NCI-H2107 treated with DMSO at 0.1 percent for 48 hours (cell line): ENCODE measurements around the gene TPI1.

Experiments
- DNase-seq: peaks from one replicate; lab custom pipeline; 2025; ENCODE audit not compliant: unreplicated experiment; lab: John Stamatoyannopoulos, UW

Gene TPI1

DNA sequence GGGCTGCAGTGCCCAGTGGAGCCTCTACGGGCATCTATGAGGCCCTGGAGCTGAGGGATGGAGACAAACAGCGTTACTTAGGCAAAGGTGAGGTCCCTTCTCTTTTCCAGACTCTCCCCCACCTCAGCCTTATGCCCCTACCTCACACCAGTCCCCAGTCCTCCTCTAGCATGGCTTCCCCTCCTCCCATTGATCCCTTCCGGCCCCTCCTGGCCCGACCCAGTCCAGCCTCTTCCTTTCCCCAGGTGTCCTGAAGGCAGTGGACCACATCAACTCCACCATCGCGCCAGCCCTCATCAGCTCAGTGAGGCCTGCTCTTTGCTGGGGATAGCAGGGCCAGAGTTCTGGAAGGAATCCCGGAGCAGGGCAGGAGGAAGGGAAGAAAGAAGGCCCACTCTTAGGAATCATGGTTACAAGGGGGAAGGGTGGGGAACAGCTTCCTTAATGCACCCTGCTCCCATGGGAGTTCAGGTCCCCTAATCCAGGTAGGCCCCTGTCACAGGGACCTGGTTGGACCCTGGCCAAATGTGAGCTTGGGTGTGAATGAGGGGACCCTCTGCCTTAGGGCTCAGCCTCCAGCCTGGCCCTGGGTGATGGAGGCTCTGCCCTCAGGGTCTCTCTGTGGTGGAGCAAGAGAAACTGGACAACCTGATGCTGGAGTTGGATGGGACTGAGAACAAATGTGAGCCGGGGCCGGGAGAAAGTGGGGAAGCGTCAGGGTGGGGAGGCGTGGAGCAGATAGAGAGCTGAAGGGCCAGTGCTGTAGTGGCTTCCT is 49.3 kb downstream of the TPI1 start:
- DNase-seq, result no peak

DNA sequence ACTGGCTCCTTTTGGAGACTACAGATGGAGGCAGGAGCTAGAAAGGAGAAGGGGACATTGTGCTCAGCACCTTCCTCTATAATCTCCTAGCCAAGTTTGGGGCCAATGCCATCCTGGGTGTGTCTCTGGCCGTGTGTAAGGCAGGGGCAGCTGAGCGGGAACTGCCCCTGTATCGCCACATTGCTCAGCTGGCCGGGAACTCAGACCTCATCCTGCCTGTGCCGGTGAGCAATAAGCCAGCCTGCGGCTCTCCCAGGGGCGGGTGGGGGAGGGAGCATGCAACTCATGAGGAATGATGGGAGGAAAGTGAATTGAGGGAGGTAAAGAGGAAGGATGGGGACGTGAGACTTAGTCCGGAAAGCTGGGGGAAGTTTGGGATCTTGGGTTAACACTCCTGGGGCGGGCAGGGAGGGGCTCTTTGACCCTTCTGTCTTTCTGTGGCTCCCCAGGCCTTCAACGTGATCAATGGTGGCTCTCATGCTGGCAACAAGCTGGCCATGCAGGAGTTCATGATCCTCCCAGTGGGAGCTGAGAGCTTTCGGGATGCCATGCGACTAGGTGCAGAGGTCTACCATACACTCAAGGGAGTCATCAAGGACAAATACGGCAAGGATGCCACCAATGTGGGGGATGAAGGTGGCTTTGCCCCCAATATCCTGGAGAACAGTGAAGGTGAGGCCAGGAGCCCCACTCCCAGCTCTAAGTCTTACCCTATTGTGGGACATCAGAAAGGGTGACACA is 50.3 kb downstream of the TPI1 start:
- DNase-seq, result no peak

DNA sequence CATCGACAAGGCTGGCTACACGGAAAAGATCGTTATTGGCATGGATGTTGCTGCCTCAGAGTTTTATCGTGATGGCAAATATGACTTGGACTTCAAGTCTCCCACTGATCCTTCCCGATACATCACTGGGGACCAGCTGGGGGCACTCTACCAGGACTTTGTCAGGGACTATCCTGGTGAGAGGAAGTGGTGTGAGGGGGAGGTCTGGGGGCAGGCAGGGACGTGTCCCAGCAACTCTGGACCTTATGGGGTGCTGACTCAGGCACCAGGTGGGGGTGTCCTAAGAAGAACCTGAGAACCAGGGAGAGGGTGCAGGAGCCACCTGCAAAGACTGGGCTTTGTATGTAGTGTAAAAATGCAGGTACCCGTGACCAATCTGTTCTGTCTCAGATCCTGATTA is 52.3 kb downstream of the TPI1 start:
- DNase-seq, result no peak
